ENCODE results near the gene RASGRP2.

Gene RASGRP2

DNA sequence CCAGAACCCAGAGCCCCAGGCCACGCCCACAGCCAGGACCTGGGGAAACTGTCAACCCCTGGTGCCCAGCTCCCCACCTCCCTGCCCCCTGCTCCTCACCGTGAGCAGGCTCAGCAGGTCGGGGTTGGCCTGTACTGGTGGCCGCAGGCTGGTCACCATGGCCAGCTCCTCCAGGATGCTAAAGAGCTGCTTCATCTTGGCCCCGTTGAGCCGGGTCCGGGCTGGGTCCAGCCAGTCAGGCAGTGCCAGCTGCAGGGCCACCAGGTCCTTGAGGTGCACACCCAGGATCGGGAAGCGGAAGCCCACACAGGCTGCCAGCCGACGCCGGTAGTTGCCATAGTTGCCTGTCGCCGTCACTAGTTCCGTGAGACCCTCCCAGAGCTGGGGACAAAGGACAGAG, 7.3 kb downstream of the RASGRP2 start:
- TF ChIP-seq, protein P1, sequence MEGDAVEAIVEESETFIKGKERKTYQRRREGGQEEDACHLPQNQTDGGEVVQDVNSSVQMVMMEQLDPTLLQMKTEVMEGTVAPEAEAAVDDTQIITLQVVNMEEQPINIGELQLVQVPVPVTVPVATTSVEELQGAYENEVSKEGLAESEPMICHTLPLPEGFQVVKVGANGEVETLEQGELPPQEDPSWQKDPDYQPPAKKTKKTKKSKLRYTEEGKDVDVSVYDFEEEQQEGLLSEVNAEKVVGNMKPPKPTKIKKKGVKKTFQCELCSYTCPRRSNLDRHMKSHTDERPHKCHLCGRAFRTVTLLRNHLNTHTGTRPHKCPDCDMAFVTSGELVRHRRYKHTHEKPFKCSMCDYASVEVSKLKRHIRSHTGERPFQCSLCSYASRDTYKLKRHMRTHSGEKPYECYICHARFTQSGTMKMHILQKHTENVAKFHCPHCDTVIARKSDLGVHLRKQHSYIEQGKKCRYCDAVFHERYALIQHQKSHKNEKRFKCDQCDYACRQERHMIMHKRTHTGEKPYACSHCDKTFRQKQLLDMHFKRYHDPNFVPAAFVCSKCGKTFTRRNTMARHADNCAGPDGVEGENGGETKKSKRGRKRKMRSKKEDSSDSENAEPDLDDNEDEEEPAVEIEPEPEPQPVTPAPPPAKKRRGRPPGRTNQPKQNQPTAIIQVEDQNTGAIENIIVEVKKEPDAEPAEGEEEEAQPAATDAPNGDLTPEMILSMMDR (IDR thresholded peaks at IDR 0.05; ENCODE audit: low read depth, low read length, missing control alignments): no peak
- H3K4me3 ChIP-seq (replicated peaks; ENCODE audit: low read depth, low read length): no peak overlapping the region
- DNase-seq (ENCODE audit: extremely low read depth, low read depth): no peak

GRCh38 chr11:64735725-64736259, 8.2 kb downstream of the RASGRP2 start:
- H3K4me3 ChIP-seq (replicated peaks; ENCODE audit: low read depth, low read length): no peak overlapping the region
- DNase-seq (ENCODE audit: extremely low read depth, low read depth): no peak
- TF ChIP-seq, protein P1 (IDR thresholded peaks at IDR 0.05; ENCODE audit: low read depth, low read length, missing control alignments): no peak

DNA sequence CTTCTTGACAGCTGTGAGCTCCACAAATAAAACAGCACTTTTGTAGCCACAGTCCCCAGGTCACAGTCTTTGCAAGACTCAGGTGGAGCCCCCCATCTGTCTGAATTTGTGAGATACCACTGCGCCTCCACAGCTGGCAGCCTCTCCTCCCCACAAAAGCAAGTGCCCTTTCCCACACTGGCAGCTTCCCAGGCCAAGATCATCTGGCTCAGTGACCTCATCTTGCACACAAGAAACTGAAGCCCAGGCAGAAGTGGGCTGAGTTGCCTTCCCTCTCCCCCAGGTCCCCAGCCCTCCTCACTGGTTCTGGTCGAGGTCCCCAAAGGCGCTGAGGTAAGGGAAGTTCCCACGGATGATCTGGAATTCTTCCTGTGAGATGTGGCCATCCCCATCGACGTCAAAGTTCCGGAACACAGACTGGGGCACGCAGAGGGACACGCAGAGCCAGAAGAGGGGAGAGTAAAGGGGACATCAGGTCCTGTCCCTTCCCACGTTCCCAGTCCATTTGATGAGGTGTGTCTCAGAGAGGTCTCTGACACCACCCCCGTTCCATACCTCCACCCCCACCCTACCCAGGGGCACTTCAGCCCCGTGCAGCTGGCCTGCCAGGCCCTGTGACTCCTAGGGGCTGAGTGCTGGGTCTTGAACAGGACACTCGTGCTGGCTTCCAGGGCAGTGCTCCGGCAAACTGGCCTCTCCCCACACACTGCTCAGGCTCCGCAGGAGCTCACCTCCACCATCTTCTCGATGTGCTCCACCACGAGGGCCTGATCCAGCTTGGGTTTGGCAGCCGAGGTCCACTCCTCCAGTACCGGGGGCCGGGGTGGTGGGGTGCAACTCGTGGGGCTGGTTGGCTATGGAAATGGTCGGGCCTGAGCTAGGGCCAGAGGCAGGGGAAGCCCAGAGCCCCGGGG, 8.9 kb downstream of the RASGRP2 start:
- TF ChIP-seq, protein P1 (IDR thresholded peaks at IDR 0.05; ENCODE audit: low read depth, low read length, missing control alignments): no peak
- DNase-seq (ENCODE audit: extremely low read depth, low read depth): no peak
- H3K4me3 ChIP-seq (replicated peaks; ENCODE audit: low read depth, low read length): no peak overlapping the region

- no peak for DNase-seq (ENCODE audit: extremely low read depth, low read depth)
- H3K4me3 ChIP-seq (replicated peaks; ENCODE audit: low read depth, low read length): no peak overlapping the region
- TF ChIP-seq, protein P1 (IDR thresholded peaks at IDR 0.05; ENCODE audit: low read depth, low read length, missing control alignments): no peak
Measured at GRCh38 chr11:64731601-64732000, 12.3 kb downstream of the RASGRP2 start.

GRCh38 chr11:64729851-64730382, 14.0 kb downstream of the RASGRP2 start:
- H3K4me3 ChIP-seq (replicated peaks; ENCODE audit: low read depth, low read length): no peak overlapping the region
- DNase-seq (ENCODE audit: extremely low read depth, low read depth): no peak
- TF ChIP-seq, protein P1 (IDR thresholded peaks at IDR 0.05; ENCODE audit: low read depth, low read length, missing control alignments): no peak

DNA sequence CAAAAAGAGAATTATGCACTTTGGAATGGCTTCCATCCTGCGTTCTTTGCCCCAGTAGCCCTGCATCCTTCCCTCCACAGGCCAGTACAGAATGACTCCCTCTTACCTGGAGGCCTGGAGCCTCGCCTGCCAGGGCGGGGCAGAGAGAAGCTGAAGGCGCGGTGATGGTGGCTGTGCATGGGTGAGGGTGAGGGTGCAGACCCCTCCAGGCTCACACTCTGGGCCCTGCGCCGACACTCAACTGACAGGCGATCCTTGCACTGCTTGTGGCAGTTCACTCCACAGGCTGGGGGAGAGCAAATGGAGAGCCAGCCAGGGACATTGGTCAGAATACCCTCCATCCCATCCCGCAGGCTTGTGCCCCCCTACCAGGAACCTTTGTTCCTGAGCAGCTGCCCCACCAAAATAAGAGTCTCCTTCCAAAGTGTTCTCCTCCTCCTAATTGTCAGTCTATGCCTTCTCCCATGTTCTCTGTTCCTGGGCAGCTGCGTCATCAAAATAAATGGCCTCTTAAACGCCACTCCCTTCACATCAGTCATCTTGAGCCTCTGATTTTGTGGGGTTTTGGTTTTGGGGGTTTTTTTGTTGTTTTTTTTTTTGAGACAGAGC, 15.1 kb downstream of the RASGRP2 start:
- no peak overlapping the region for H3K4me3 ChIP-seq (replicated peaks; ENCODE audit: low read depth, low read length)
- DNase-seq (ENCODE audit: extremely low read depth, low read depth): no peak
- TF ChIP-seq, protein P1 (IDR thresholded peaks at IDR 0.05; ENCODE audit: low read depth, low read length, missing control alignments): no peak
